GM12878 (cell line): ENCODE measurements around the gene OSBPL3. TPM values are rescaled to one million over a fixed set of nuclear protein-coding genes. Genes with fewer than 3 reads are reported as not detected.

ENCODE experiments used
- ATF7 ChIP-seq: fragments of 450-650 bp; IDR thresholded peaks from 2 replicates; pipeline ENCODE4 v1.6.1; 2016; ENCODE audit warnings: low read depth, mild to moderate bottlenecking
- BCL11A ChIP-seq: IDR thresholded peaks from 2 replicates; pipeline ENCODE4 v1.6.1; 2011; ENCODE audit warnings: low read depth, low read length
- CBFB ChIP-seq: IDR thresholded peaks from 2 replicates; pipeline ENCODE4 v1.6.1; 2016; ENCODE audit warnings: antibody characterized with exemption, low read depth
- CEBPZ ChIP-seq: fragments of 150-350 bp; IDR thresholded peaks from 2 replicates; pipeline ENCODE4 v1.6.1; 2016; ENCODE audit warnings: low read depth, low read length
- CHD1 ChIP-seq: IDR thresholded peaks from 2 replicates; pipeline ENCODE4 v1.6.1; 2012; ENCODE audit warnings: low read depth, low read length, improper control_type of control experiment
- CREM ChIP-seq: IDR thresholded peaks from 2 replicates; pipeline ENCODE4 v1.6.1; 2014; ENCODE audit warnings: antibody characterized with exemption, low read depth
- ETV6 ChIP-seq, 2 experiments: fragments of 450-650 bp in 1 of 2; IDR thresholded peaks in 1 of 2; conservative IDR thresholded peaks in 1 of 2; 2 replicates each; pipeline ENCODE4 v1.6.1; 2014; ENCODE audit warnings: antibody characterized with exemption in 1 of 2, borderline replicate concordance in 1 of 2, low read depth in 1 of 2, mild to moderate bottlenecking in 1 of 2, moderate library complexity in 1 of 2
- FOS ChIP-seq: IDR thresholded peaks from 3 replicates; pipeline ENCODE4 v1.6.1; 2011; ENCODE audit warnings: borderline replicate concordance; ENCODE audit not compliant: insufficient read length; ENCODE audit errors: extremely low read depth
- KLF5 ChIP-seq: fragments of 450-650 bp; IDR thresholded peaks from 2 replicates; pipeline ENCODE4 v1.6.1; 2014; ENCODE audit warnings: mild to moderate bottlenecking; ENCODE audit not compliant: partially characterized antibody
- MAX ChIP-seq: IDR thresholded peaks from 2 replicates; pipeline ENCODE4 v1.6.1; 2012; ENCODE audit warnings: low read depth, low read length, improper control_type of control experiment
- MLLT1 ChIP-seq: fragments of 450-650 bp; IDR thresholded peaks from 2 replicates; pipeline ENCODE4 v1.6.1; 2016; ENCODE audit warnings: mild to moderate bottlenecking
- NBN ChIP-seq: fragments of 450-650 bp; IDR thresholded peaks from 2 replicates; pipeline ENCODE4 v1.6.1; 2016
- NFYA ChIP-seq: IDR thresholded peaks from 2 replicates; pipeline ENCODE4 v1.6.1; 2011; ENCODE audit warnings: low read depth, mild to moderate bottlenecking, low read length, improper control_type of control experiment, borderline replicate concordance
- POLR2AphosphoS5 ChIP-seq: IDR thresholded peaks from 2 replicates; pipeline ENCODE4 v1.6.1; 2011; ENCODE audit warnings: mild to moderate bottlenecking, low read length, inconsistent platforms
- RAD51 ChIP-seq: fragments of 450-650 bp; IDR thresholded peaks from 2 replicates; pipeline ENCODE4 v1.6.1; 2016; ENCODE audit warnings: moderate library complexity, mild to moderate bottlenecking, inconsistent platforms
- RBBP5 ChIP-seq: fragments of 200-600 bp; sonication (generic); conservative IDR thresholded peaks from 2 replicates; pipeline ENCODE4 v1.6.1; 2016
- SP1 ChIP-seq: IDR thresholded peaks from one replicate; pipeline ENCODE4 v1.6.1; 2011; ENCODE audit warnings: low read depth, low read length
- SREBF2 ChIP-seq: IDR thresholded peaks from 2 replicates; pipeline ENCODE4 v1.6.1; 2012; ENCODE audit warnings: mild to moderate bottlenecking, low read length
- SUPT20H ChIP-seq: IDR thresholded peaks from 2 replicates; pipeline ENCODE4 v1.6.1; 2011; ENCODE audit warnings: low read depth, mild to moderate bottlenecking, low read length, moderate library complexity, borderline replicate concordance; ENCODE audit not compliant: control insufficient read depth
- TAF1 ChIP-seq: IDR thresholded peaks from 2 replicates; pipeline ENCODE4 v1.6.1; 2011; ENCODE audit warnings: mild to moderate bottlenecking, low read depth, low read length, borderline replicate concordance
- TCF3 ChIP-seq: IDR thresholded peaks from 2 replicates; pipeline ENCODE4 v1.6.1; 2012; ENCODE audit warnings: low read depth, mild to moderate bottlenecking, low read length, borderline replicate concordance; ENCODE audit not compliant: insufficient read depth
- TCF7 ChIP-seq: IDR thresholded peaks from 2 replicates; pipeline ENCODE4 v1.6.1; 2014; ENCODE audit warnings: antibody characterized with exemption, borderline replicate concordance
- YBX1 ChIP-seq: fragments of 450-650 bp; IDR thresholded peaks from 2 replicates; pipeline ENCODE4 v1.6.1; 2016; ENCODE audit warnings: antibody characterized with exemption
- polyA plus RNA-seq, 11 experiments: library from polyadenylated mRNA; depleted of rRNA in 4 of 11; unstranded in 6 of 11; stranded (reverse) in 5 of 11; fragments of >200 nt; fragmentation: Nextera tagmentation in 4 of 11; fragmentation: Illumina TruSeq in 1 of 11; extraction: Ambion mirVana in 4 of 11; extraction: Trizol in 1 of 11; gene quantifications; 1 replicate in 1 of 11; 2 replicates in 10 of 11; pipeline versions ENCODE4 v1.2.1 to v1.2.3, GENCODE V29; 2011 to 2016; ENCODE audit warnings: inconsistent platforms in 2 of 11, missing spikeins in 2 of 11, low read depth in 1 of 11
- total RNA-seq, 4 experiments: library from RNA; depleted of rRNA in 3 of 4; stranded (reverse); fragments of >200 nt in 3 of 4; fragmentation: Illumina TruSeq in 1 of 4; extraction: Trizol in 1 of 4; gene quantifications; 2 replicates each; pipeline versions ENCODE4 v1.2.1 to v1.2.3, GENCODE V29; 2013 to 2021
- TF ChIP-seq, protein P1 (sequence below): IDR thresholded peaks from 2 replicates; pipeline ENCODE4 v1.6.1; 2011; ENCODE audit warnings: low read depth, mild to moderate bottlenecking, low read length, moderate library complexity, borderline replicate concordance; ENCODE audit errors: extremely low read depth
- TF ChIP-seq, protein P2 (sequence below): fragments of 450-650 bp; IDR thresholded peaks from 2 replicates; pipeline ENCODE4 v1.6.1; 2017; ENCODE audit warnings: borderline replicate concordance

OSBPL3 gene
- total and polyA plus RNA-seq, 10 of the 15 experiments (the other 5 are each of a cell fraction or from before 2014, with no cell fraction given) = 6.1 to 46.6 (median 27.0) TPM

- TF ChIP-seq CEBPZ = no peak
- TF ChIP-seq TCF3 = no peak; the same call in 1 of the 2 replicates
- no peak for TF ChIP-seq YBX1
- peak; percentile 70 for TF ChIP-seq ATF7
- 0 out of 2 replicates have a peak, but pooled peaks have one; percentile 44 for TF ChIP-seq CHD1
- TF ChIP-seq RBBP5 = no peak
- TF ChIP-seq, protein P1, sequence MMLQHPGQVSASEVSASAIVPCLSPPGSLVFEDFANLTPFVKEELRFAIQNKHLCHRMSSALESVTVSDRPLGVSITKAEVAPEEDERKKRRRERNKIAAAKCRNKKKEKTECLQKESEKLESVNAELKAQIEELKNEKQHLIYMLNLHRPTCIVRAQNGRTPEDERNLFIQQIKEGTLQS = no peak
- 0 out of 2 replicates have a peak, but pooled peaks have one; percentile 30 for TF ChIP-seq TAF1
- TF ChIP-seq CREM = peak; percentile 46
- TF ChIP-seq SP1 = no peak
- TF ChIP-seq NBN = peak; percentile 61
- no peak for TF ChIP-seq NFYA
- TF ChIP-seq MLLT1 = peak; percentile 61; the same call in 1 of the 2 replicates
- no peak for TF ChIP-seq RAD51
- 0 out of 2 replicates have a peak, but pooled peaks have one; percentile 50 for TF ChIP-seq BCL11A
- peak; percentile 81 for TF ChIP-seq CBFB
- no peak for TF ChIP-seq KLF5
- peak in 1 of 2 experiments; percentile 11; a peak in 2 of 4 replicates for TF ChIP-seq ETV6 (conservative IDR thresholded peaks at IDR 0.05 in 1 of 2, IDR thresholded peaks at IDR 0.05 in 1 of 2; ENCODE audit: borderline replicate concordance in 1 of 2, low read depth in 1 of 2)
- TF ChIP-seq SREBF2 = no peak
- peak; percentile 66 for TF ChIP-seq POLR2AphosphoS5
- 0 out of 2 replicates have a peak, but pooled peaks have one; percentile 20 for TF ChIP-seq TCF7
- TF ChIP-seq, protein P2, sequence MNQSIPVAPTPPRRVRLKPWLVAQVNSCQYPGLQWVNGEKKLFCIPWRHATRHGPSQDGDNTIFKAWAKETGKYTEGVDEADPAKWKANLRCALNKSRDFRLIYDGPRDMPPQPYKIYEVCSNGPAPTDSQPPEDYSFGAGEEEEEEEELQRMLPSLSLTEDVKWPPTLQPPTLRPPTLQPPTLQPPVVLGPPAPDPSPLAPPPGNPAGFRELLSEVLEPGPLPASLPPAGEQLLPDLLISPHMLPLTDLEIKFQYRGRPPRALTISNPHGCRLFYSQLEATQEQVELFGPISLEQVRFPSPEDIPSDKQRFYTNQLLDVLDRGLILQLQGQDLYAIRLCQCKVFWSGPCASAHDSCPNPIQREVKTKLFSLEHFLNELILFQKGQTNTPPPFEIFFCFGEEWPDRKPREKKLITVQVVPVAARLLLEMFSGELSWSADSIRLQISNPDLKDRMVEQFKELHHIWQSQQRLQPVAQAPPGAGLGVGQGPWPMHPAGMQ = no peak
- no peak for TF ChIP-seq MAX
- TF ChIP-seq FOS = no peak
- no peak for TF ChIP-seq SUPT20H
Measured at GRCh38 chr7:24821045-24821753, 158.8 kb downstream of the OSBPL3 start (continued).
